Measurements from ENCODE around the gene OR3A1. TPM values are rescaled to one million over a fixed set of nuclear protein-coding genes. Genes with fewer than 3 reads are reported as not detected.
"Not testable (repeated sequence)": the region's sequence is repeated elsewhere in the genome, so short reads cannot be mapped to it uniquely, and the experiment has no call there.

Gene OR3A1
- total and polyA plus RNA-seq, 4 experiments from 2014 or later, result 0.23 to 0.53 TPM; not detected in 2

- H3K4me3 ChIP-seq (ENCODE audit: low read length in 2 of 2); POLR2A ChIA-PET (ENCODE audit: partially characterized antibody); H3K9me3 ChIP-seq (ENCODE audit: control insufficient read depth in 1 of 2, low read length in 2 of 2); H3K4me3 Mint-ChIP-seq; H3K4me1 Mint-ChIP-seq; H3K9me3 Mint-ChIP-seq; H3K27me3 ChIP-seq (ENCODE audit: insufficient read depth, low read length); CTCF ChIA-PET (ENCODE audit: partially characterized antibody); H3K36me3 Mint-ChIP-seq; H3K27ac Mint-ChIP-seq; intact Hi-C loops (cut with micrococcal nuclease); H3K4me1 ChIP-seq (ENCODE audit: insufficient read depth, low read length); H3K36me3 ChIP-seq (ENCODE audit: insufficient read depth, low read length); H3K27ac ChIP-seq (ENCODE audit: low read depth, low read length); H3K27me3 Mint-ChIP-seq; DNase-seq: not testable (repeated sequence)
These were observed 49.1 kb downstream of the OR3A1 start for GRCh38 chr17:3249013-3249412.

GRCh38 chr17:3244841-3245240 is 53.3 kb downstream of the OR3A1 start:
- H3K36me3 ChIP-seq (ENCODE audit: insufficient read depth, low read length); POLR2A ChIA-PET (ENCODE audit: partially characterized antibody); H3K4me1 ChIP-seq (ENCODE audit: insufficient read depth, low read length); H3K9me3 Mint-ChIP-seq; intact Hi-C loops (cut with micrococcal nuclease); H3K27me3 ChIP-seq (ENCODE audit: insufficient read depth, low read length); H3K27ac Mint-ChIP-seq; H3K36me3 Mint-ChIP-seq; H3K9me3 ChIP-seq (ENCODE audit: control insufficient read depth in 1 of 2, low read length in 2 of 2); DNase-seq; CTCF ChIA-PET (ENCODE audit: partially characterized antibody); H3K4me1 Mint-ChIP-seq; H3K27ac ChIP-seq (ENCODE audit: low read depth, low read length); H3K27me3 Mint-ChIP-seq; H3K4me3 Mint-ChIP-seq; H3K4me3 ChIP-seq (ENCODE audit: low read length in 2 of 2): not testable (repeated sequence)

- intact Hi-C loops (cut with micrococcal nuclease); H3K36me3 ChIP-seq (ENCODE audit: insufficient read depth, low read length); H3K27me3 ChIP-seq (ENCODE audit: insufficient read depth, low read length); H3K4me3 ChIP-seq (ENCODE audit: low read length in 2 of 2); H3K27ac ChIP-seq (ENCODE audit: low read depth, low read length); H3K27ac Mint-ChIP-seq; CTCF ChIA-PET (ENCODE audit: partially characterized antibody); H3K36me3 Mint-ChIP-seq; H3K27me3 Mint-ChIP-seq; H3K4me3 Mint-ChIP-seq; POLR2A ChIA-PET (ENCODE audit: partially characterized antibody); H3K4me1 ChIP-seq (ENCODE audit: insufficient read depth, low read length); H3K4me1 Mint-ChIP-seq; DNase-seq; H3K9me3 ChIP-seq (ENCODE audit: control insufficient read depth in 1 of 2, low read length in 2 of 2); H3K9me3 Mint-ChIP-seq: not testable (repeated sequence)
These were observed 57.1 kb downstream of the OR3A1 start for GRCh38 chr17:3241044-3241443.

Other genes with a start within 250 kb of the OR3A1 start
- gene OR1D5, start 234.8 kb downstream of the OR3A1 start, total RNA-seq, result not detected
- gene OR1D5, start 234.8 kb downstream of the OR3A1 start, polyA plus RNA-seq, result not detected
- gene OR1D2, start 193.9 kb downstream of the OR3A1 start, total RNA-seq, result not detected
- gene OR1D2, start 193.9 kb downstream of the OR3A1 start, polyA plus RNA-seq, result not detected
- not detected for gene OR1G1, start 170.8 kb downstream of the OR3A1 start, total RNA-seq
- not detected for gene OR1G1, start 170.8 kb downstream of the OR3A1 start, polyA plus RNA-seq
- gene OR1A2, start 100.8 kb downstream of the OR3A1 start, total RNA-seq, result not detected
- not detected for gene OR1A2, start 100.8 kb downstream of the OR3A1 start, polyA plus RNA-seq
- gene OR1A1, start 90.7 kb downstream of the OR3A1 start, total RNA-seq, result not detected
- gene OR1A1, start 90.7 kb downstream of the OR3A1 start, polyA plus RNA-seq, result not detected
- gene OR3A2, start 87.9 kb upstream of the OR3A1 start, total RNA-seq, result 1 to 10 TPM; 1.9 to 2.4 TPM
- gene OR3A2, start 87.9 kb upstream of the OR3A1 start, polyA plus RNA-seq, result under 1 TPM; 0.79 to 1.00 TPM
- not detected for gene OR1E1, start 100.0 kb upstream of the OR3A1 start, total RNA-seq
- not detected for gene OR1E1, start 100.0 kb upstream of the OR3A1 start, polyA plus RNA-seq
- gene OR3A3, start 113.0 kb upstream of the OR3A1 start, total RNA-seq, result not detected
- not detected for gene OR3A3, start 113.0 kb upstream of the OR3A1 start, polyA plus RNA-seq
- not detected for gene OR1E2, start 135.5 kb upstream of the OR3A1 start, total RNA-seq
- gene OR1E2, start 135.5 kb upstream of the OR3A1 start, polyA plus RNA-seq, result not detected
- gene SPATA22, start 173.5 kb upstream of the OR3A1 start, total RNA-seq, result not detected
- gene SPATA22, start 173.5 kb upstream of the OR3A1 start, polyA plus RNA-seq, result under 1 TPM in 1 of 2 donors, not detected in 1; 0.42 TPM
- not detected for gene ASPA, start 177.6 kb upstream of the OR3A1 start, total RNA-seq
- not detected for gene ASPA, start 177.6 kb upstream of the OR3A1 start, polyA plus RNA-seq

Measured in CD4-positive, alpha-beta memory T cell (primary cell).